IPS-18c (cell line): ENCODE results near the gene STON2.

ENCODE experiments used
- H3K4me3 ChIP-seq: 2 replicates; pipeline ENCODE4 v1.7.0; 2013; ENCODE audit warnings: low read depth, mild to moderate bottlenecking, low read length, moderate library complexity; ENCODE audit not compliant: insufficient read depth
- H3K9me3 ChIP-seq: one replicate; pipeline ENCODE4 v1.6.1; 2013; ENCODE audit warnings: mild to moderate bottlenecking, low read length, moderate library complexity; ENCODE audit not compliant: control insufficient read depth, insufficient read depth

Gene STON2

GRCh38 chr14:81351205-81351604, 48.9 kb downstream of the STON2 start:
- Histone ChIP-seq H3K9me3 (no peaks in the 10 kb centered on the region), H3K4me3 (no peak overlapping the region)

- Histone ChIP-seq H3K4me3 (no peak overlapping the region), H3K9me3 (no peaks in the 10 kb centered on the region)
Observed at GRCh38 chr14:81350344-81351130, 49.6 kb downstream of the STON2 start.

GRCh38 chr14:81348061-81348460, 52.1 kb downstream of the STON2 start:
- H3K4me3 ChIP-seq, result no peak overlapping the region
- no peaks in the 10 kb centered on the region for H3K9me3 ChIP-seq

- no peaks in the 10 kb centered on the region for H3K9me3 ChIP-seq
- no peak overlapping the region for H3K4me3 ChIP-seq
Observed at GRCh38 chr14:81345781-81346180, 54.3 kb downstream of the STON2 start.

- H3K9me3 ChIP-seq, result no peaks in the 10 kb centered on the region
- no peak overlapping the region for H3K4me3 ChIP-seq
Observed at GRCh38 chr14:81344481-81345160, 55.5 kb downstream of the STON2 start.

- no peak overlapping the region for H3K4me3 ChIP-seq
Observed at GRCh38 chr14:81343701-81344100, 56.4 kb downstream of the STON2 start.

GRCh38 chr14:81342850-81343580, 57.1 kb downstream of the STON2 start:
- no peak overlapping the region for H3K4me3 ChIP-seq
- H3K9me3 ChIP-seq, result no peaks in the 10 kb centered on the region

More at GRCh38 chr14:81343701-81344100, 56.4 kb downstream of the STON2 start:
- no peaks in the 10 kb centered on the region for H3K9me3 ChIP-seq

GRCh38 chr14:81341781-81342180, 58.3 kb downstream of the STON2 start:
- Histone ChIP-seq H3K9me3 (no peaks in the 10 kb centered on the region), H3K4me3 (no peak overlapping the region)

GRCh38 chr14:81341370-81341769, 58.8 kb downstream of the STON2 start:
- Histone ChIP-seq H3K9me3 (no peaks in the 10 kb centered on the region), H3K4me3 (no peak overlapping the region)

- Histone ChIP-seq H3K9me3 (no peaks in the 10 kb centered on the region), H3K4me3 (no peak overlapping the region)
Observed at GRCh38 chr14:81340201-81340600, 59.9 kb downstream of the STON2 start.

GRCh38 chr14:81337073-81337472, 63.1 kb downstream of the STON2 start:
- Histone ChIP-seq H3K4me3 (no peak overlapping the region), H3K9me3 (no peaks in the 10 kb centered on the region)

- H3K9me3 ChIP-seq, result no peaks in the 10 kb centered on the region
- no peak overlapping the region for H3K4me3 ChIP-seq
Observed at GRCh38 chr14:81336009-81336408, 64.1 kb downstream of the STON2 start.

- Histone ChIP-seq H3K9me3 (no peaks in the 10 kb centered on the region), H3K4me3 (no peak overlapping the region)
Observed at GRCh38 chr14:81332725-81333124, 67.4 kb downstream of the STON2 start.

- Histone ChIP-seq H3K9me3 (no peaks in the 10 kb centered on the region), H3K4me3 (no peak overlapping the region)
Observed at GRCh38 chr14:81331229-81332021, 68.7 kb downstream of the STON2 start.

- no peak overlapping the region for H3K4me3 ChIP-seq
Observed at GRCh38 chr14:81330619-81331122, 69.5 kb downstream of the STON2 start.

GRCh38 chr14:81329640-81330381, 70.3 kb downstream of the STON2 start:
- no peaks in the 10 kb centered on the region for H3K9me3 ChIP-seq
- H3K4me3 ChIP-seq, result no peak overlapping the region

More at GRCh38 chr14:81330619-81331122, 69.5 kb downstream of the STON2 start:
- no peaks in the 10 kb centered on the region for H3K9me3 ChIP-seq
